HTERT RPE-1 (cell line): ENCODE measurements around the gene AARSD1.
"Not testable (repeated sequence)": the region's sequence is repeated elsewhere in the genome, so short reads cannot be mapped to it uniquely, and the experiment has no call there.

Experiments used
- in situ Hi-C: fragments of 300-500 bp; cut with MboI; formaldehyde crosslinking; loops from 4 replicates; pipeline ENCODE4 v1.14.3; 2020; ENCODE audit warnings: low sequenced_read_pairs

Gene AARSD1, protein sequence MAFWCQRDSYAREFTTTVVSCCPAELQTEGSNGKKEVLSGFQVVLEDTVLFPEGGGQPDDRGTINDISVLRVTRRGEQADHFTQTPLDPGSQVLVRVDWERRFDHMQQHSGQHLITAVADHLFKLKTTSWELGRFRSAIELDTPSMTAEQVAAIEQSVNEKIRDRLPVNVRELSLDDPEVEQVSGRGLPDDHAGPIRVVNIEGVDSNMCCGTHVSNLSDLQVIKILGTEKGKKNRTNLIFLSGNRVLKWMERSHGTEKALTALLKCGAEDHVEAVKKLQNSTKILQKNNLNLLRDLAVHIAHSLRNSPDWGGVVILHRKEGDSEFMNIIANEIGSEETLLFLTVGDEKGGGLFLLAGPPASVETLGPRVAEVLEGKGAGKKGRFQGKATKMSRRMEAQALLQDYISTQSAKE

GRCh38 chr17:42964161-42964932 is at the start of gene AARSD1:
TSS of gene AARSD1 (minus strand) at chr17:42964454. CDS start at chr17:42964440, 14 bp downstream.
- in situ Hi-C loops: no loop called here

GRCh38 chr17:43013296-43013695 is 49.0 kb upstream of the AARSD1 start:
- in situ Hi-C loops: no loop called here

- in situ Hi-C loops: no loop called here
These were observed 47.6 kb upstream of the AARSD1 start for GRCh38 chr17:43011728-43012472.

- in situ Hi-C loops: no loop called here
These were observed 46.5 kb upstream of the AARSD1 start for GRCh38 chr17:43010667-43011308.

DNA sequence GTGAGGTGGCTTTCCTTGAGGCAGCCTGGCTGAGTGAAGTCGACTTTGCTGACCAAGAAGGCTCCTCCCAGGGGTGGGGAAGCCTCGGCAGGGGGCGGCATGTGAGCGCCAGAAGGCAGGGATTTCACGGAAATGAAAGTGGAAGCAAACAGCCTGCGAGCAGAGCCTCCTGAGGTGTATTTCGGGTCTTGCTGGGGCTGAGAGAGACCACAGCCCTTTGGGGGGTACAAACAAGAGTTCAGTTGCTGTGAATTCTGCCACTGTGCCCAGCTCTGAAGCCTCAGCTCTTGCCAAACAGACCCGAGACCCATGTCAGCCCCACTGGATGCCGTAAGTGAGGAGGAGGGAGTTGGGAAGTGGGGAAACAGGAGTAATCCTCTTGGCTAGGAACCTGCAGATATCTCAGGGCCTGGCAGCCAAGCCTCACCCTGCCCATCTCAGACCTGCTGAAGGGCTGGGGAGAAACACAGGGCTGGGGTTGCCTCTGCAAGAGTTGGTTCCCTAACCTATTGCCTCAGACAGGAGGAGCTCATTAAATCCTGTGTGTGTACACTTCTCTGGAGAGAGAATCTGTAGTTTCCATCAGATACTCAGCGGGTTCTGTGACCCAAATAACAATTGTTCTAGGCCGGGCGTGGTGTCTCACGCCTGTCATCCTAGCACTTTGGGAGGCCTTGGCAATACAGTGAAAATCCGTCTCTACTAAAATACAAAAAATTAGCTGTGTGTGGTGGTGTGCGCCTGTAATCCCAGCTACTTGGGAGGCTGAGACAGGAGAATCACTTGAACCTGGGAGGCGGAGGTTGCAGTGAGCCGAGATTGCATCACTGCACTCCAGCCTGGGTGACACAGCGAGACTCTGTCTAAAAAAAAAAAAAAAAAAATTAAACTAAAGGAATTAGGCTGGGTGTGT is 42.6 kb upstream of the AARSD1 start, which contains the start of gene IFI35:
TSS of gene IFI35 (plus strand) at position 146 of the 913 bp plus-strand sequence. CDS start at position 310, 164 bp downstream.
- in situ Hi-C loops: no loop called here

DNA sequence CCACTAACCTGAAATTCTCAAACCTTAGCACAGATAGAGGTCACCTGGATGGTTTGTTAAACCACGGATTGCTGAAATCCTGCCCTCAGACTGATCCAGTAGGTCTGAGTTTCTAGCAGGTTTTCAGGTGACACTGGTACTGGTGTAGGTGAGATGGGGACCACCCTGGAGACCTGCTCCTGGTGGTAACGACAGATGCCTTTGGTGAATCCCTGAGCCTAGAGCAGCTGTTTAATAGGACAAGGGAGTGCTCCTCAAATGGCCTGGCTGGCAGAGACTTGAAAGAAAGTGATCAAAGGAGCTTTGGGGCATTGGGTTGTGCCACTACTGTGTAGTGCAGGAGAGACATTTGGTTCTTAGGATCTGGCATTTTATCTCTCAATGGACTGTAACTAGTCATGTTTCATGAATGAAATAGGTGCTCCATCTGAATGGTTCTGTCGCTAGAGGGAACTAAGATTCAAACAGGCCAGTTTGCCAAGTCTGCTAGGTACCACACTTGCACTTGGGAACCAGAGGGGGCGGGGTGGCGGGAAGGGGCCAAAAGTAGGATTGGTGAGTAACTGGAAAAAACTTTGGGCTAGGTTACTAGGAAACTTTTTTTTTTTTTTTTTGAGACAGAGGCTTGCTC is 39.4 kb upstream of the AARSD1 start:
- in situ Hi-C loops: no loop called here

- in situ Hi-C loops: not testable (repeated sequence)
These were observed 36.6 kb upstream of the AARSD1 start for GRCh38 chr17:43000894-43001293.

- in situ Hi-C loops: no loop called here
These were observed 34.8 kb upstream of the AARSD1 start for GRCh38 chr17:42999003-42999525.

DNA sequence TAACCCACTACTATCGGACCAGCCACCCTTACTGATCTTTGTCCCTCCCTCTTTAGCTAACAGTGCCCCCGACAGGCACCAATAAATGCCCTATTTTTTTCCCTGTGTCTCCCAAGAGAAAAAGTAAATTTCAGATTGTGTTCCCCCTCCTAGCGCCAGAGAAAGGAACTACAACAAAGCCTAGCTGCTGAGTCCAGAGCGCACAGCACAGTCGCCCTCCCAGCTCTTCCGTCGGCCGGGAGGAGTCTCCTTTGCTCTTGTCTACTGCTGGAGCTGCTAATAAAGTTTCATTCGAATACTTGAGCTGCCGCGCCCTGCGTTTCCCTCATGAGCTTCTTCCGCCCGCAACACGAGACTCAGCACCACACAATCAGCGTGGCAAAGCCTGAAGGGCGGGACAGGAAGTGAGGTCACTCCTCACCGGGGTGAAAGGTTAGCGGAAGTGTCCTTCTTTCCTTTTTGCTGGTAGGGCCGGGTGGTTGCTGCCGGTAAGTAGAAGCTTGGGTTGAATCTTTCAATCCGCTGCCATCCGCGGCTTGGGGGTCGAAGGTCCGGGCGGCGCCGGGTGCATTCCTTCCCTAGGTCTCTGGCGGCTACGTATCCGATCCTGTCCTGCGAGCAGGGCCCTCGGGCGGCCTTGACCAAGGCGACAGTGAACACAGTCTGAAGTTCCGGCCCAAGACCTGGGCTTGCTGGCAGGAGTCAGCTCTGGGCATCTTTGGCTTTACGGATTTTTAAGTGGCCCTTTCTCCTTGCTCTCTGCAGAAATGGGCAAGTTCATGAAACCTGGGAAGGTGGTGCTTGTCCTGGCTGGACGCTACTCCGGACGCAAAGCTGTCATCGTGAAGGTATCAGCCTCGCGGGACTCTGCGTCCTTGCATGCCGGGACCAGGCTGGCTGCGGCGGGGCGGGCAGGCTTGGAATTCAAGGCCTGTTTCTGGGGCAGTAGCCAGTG is 34.0 kb upstream of the AARSD1 start, which contains the start of gene RPL27:
TSS of gene RPL27 (plus strand) at position 436 of the 955 bp plus-strand sequence. CDS start at position 768, 332 bp downstream.
- in situ Hi-C loops: no loop called here

GRCh38 chr17:42997390-42997983 is 33.2 kb upstream of the AARSD1 start:
- in situ Hi-C loops: no loop called here

GRCh38 chr17:42993913-42994312 is 29.7 kb upstream of the AARSD1 start:
- in situ Hi-C loops: not testable (repeated sequence)

GRCh38 chr17:42992872-42993271 is 28.6 kb upstream of the AARSD1 start:
- in situ Hi-C loops: no loop called here

DNA sequence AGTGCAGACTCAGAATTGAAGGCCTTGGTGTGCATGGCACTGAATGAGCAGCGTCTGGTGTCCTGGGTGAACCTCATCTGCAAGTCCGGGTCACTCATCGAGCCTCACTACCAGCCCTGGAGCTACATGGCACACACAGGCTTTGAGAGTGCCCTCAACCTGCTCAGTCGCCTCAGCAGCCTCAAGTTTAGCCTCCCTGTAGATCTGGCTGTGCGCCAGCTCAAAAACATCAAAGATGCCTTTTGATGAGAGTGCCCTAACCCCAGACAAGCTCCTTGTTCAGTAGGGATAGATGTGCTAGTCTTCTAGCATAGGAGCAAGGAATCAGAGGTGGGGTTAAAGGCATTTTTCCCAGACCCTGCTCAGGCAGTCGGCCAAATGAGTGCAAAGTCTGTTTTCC is 27.2 kb upstream of the AARSD1 start:
- in situ Hi-C loops: no loop called here

DNA sequence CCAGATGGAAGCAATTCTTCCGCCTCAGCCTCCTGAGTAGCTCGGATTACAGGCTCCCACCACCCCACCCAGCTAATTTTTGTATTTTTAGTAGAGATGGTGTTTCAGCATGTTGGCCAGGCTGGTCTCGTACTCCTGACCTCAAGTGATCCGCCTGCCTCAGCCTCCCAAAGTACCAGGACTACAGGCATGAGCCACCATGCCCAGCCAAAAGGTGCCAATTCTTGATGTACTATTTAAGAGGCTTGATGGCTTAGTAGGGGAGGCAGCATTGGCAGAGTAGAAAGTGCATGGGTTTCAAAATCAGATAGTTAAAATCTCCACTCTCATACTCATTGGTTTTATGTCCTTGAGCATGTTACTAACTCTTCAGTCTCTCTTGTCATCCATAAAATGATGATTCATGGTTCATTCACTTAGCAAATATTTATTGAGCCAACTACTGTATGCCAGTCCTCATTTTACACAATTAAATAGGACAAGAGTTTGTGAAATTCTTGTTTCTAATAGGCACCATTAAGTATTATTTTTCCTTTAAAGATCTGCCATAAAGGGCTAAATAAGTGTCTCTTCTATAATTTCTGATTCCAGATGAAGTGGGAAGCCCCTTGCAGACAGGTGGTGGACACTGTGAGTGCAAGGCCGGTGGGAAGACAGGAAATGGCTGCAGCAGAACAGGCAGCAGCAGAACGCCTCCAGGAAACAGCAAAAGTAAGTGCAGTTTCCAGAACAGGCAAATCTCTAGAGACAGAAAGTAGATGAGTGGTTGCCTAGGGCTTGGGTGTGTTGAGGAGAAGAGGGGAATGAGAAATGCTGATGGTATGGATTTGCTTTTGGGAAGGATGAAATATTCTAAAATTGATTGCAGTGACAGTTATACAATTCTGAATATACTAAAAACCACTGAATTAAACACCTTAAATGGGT is 25.7 kb upstream of the AARSD1 start:
- in situ Hi-C loops: no loop called here

GRCh38 chr17:42989141-42989540 is 24.9 kb upstream of the AARSD1 start:
- in situ Hi-C loops: no loop called here

DNA sequence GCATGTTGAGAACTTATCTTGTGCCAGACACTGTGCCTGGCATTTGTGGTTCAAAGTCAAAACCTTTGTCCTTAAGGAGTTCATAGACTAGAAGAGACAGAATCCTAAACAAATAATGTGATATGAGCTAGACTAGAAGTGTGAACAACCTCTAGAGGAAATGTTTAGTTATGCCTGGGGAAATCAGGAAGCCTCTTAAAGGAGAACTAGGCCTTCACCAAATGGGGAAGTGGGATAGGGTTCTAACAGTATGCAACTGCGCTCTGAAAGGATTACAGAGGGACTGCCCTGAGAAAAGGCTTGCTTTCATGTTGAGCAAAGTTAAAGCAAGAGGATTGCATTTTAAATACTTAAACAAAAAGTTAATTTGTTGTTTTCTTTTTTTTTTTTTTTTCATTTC is 21.0 kb upstream of the AARSD1 start:
- in situ Hi-C loops: no loop called here
